T-helper 17 cell (primary cell): ENCODE measurements around the gene HSPA4L. TPM values are rescaled to one million over a fixed set of nuclear protein-coding genes. Genes with fewer than 3 reads are reported as not detected.
A peak's percentile ranks its signal among the peaks of the same experiment; 100 is the strongest.

Experiments
- ATAC-seq: fragments of 150-1000 bp; cut with Tn5 transposase; 2 replicates; pipeline ENCODE4 v1.10.0; 2021; ENCODE audit warnings: mild to moderate bottlenecking, moderate library complexity
- DNase-seq, 3 donors: peaks; one replicate each; pipeline versions ENCODE4 v3.0.0 to v3.0.0-alpha.2; 2020 to 2021
- H3K9me3 ChIP-seq: one replicate; pipeline ENCODE4 v1.7.0; 2013; ENCODE audit warnings: low read length, mild to moderate bottlenecking; ENCODE audit not compliant: control insufficient read depth, poor library complexity, severe bottlenecking
- H3K27ac Mint-ChIP-seq: one replicate; pipeline ENCODE4 v1.8.0; 2022; ENCODE audit warnings: mild to moderate bottlenecking, moderate library complexity, mixed read lengths
- H3K27me3 Mint-ChIP-seq: one replicate; pipeline ENCODE4 v1.8.0; 2022; ENCODE audit warnings: mixed read lengths
- H3K36me3 Mint-ChIP-seq: one replicate; pipeline ENCODE4 v1.8.0; 2022; ENCODE audit warnings: low read depth, mixed read lengths
- H3K4me1 Mint-ChIP-seq: one replicate; pipeline ENCODE4 v1.8.0; 2022; ENCODE audit warnings: mild to moderate bottlenecking, mixed read lengths
- H3K4me3 Mint-ChIP-seq: one replicate; pipeline ENCODE4 v1.8.0; 2022; ENCODE audit warnings: mild to moderate bottlenecking, moderate library complexity, mixed read lengths
- total RNA-seq, 4 donors: library from RNA in 2 of 4; stranded (reverse) in 2 of 4; gene quantifications; one replicate each; pipeline ENCODE4 v1.2.3 and lab custom pipeline; 2022 to 2026

Gene HSPA4L
- total RNA-seq, 2 donors from 2014 or later = not detected

DNA sequence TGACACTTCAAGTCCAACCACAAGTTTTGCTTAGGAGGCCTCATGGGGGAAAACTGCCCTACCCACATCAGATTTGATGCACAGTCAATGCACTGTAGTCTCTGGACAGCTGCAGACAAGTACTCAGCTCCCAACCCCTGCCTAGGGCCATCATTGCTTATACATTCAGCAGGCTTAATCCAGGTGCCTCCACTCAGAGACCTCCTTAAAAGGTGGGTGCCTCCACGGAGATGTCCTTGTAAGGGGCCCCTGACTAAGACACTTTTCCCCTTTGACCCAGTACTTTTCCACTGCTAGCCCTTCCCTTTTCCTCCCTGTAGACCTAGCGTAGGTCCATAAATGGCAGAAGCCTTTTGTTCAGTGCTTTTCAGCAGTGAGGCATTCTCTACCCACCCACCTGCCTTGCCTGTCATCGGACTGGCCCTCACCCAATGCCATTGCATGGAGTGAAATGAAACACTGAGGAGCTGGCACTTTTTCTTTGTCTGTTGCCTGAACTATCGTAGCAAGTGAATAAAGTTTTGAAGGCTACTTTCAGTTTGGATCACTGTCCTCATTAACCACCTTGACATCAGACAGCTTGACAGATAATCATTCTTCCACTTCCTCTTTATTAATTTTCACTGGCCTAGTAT lies 74.8 kb downstream of the HSPA4L start:
- no peaks in the 10 kb centered on the region for H3K9me3 ChIP-seq
- Mint-ChIP-seq H3K27me3 (no peaks in the 10 kb centered on the region), H3K4me3 (no peak overlapping the region), H3K4me1 (no peaks in the 10 kb centered on the region), H3K36me3 (peaks cover 6% of the 10 kb centered on the region), H3K27ac (no peak overlapping the region)
- DNase-seq = no peak
- ATAC-seq = no peak

DNA sequence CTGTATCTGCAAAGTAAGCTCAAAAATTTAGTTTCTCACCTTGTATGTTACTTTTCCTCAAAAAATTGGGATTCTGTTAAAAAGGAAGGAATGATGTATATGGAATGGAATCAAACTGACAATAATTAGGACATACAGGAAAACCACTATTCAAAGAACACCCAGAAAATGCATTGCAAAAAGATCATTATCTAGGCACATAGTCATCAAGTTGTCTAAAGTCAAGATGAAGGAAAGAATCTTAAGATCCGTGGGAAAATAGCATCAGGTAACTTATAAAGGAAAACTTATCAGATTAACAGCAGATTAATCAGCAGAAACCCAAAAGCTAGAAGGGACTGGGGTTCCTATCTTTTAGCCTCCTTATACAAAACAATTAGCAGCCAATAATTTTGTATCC lies 75.5 kb downstream of the HSPA4L start:
- no peaks in the 10 kb centered on the region for H3K9me3 ChIP-seq
- no peak for DNase-seq
- Mint-ChIP-seq H3K4me3 (no peak overlapping the region), H3K27ac (no peak overlapping the region), H3K4me1 (no peaks in the 10 kb centered on the region), H3K27me3 (no peaks in the 10 kb centered on the region), H3K36me3 (peaks cover 6% of the 10 kb centered on the region)
- no peak for ATAC-seq

DNA sequence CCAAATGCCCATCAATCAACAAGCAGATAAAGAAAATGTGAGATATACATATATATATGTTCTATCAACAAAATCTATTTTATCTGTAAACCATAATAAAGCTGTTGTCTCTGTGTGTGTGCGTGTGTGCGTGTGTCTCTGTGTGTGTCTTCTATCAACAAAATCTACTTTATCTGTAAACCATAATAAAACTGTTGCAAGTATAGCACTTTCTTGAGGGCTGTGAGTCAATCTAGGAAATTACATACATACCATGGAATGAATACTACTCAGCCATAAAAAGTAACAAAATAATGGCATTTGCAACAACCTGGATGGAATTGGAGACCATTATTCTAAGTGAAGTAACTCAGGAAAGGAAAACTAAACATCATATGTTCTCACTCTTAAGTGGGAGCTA lies 86.1 kb downstream of the HSPA4L start:
- no peak overlapping the region for H3K27ac Mint-ChIP-seq
- H3K4me1 Mint-ChIP-seq = no peaks in the 10 kb centered on the region
- H3K27me3 Mint-ChIP-seq = no peaks in the 10 kb centered on the region
- no peaks in the 10 kb centered on the region for H3K9me3 ChIP-seq
- peaks cover 2% of the 10 kb centered on the region for H3K36me3 Mint-ChIP-seq
- ATAC-seq = no peak
- DNase-seq = no peak
- no peak overlapping the region for H3K4me3 Mint-ChIP-seq

DNA sequence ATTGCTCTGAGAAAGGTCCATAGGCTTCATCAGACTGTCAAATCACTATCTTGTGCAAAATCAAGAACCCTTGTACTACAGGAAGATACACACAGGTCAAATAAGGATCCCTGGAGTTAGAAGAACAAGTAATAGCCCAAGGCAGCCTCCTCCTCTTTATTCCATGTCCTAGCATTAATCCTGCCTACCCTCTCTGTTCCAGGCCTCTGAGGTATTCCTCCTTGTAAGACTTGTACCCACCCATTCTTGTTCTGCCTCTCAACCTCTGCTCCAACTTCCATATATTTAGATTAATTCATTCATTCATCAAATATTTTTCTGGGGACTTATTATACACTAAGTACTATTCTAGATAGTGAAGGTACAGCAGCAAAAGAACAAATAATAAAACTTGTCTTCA lies 88.2 kb downstream of the HSPA4L start:
- H3K36me3 Mint-ChIP-seq = no peaks in the 10 kb centered on the region
- H3K4me1 Mint-ChIP-seq = no peaks in the 10 kb centered on the region
- no peak for ATAC-seq
- no peaks in the 10 kb centered on the region for H3K27me3 Mint-ChIP-seq
- H3K27ac Mint-ChIP-seq = no peak overlapping the region
- H3K4me3 Mint-ChIP-seq = no peak overlapping the region
- no peaks in the 10 kb centered on the region for H3K9me3 ChIP-seq
- DNase-seq = no peak

DNA sequence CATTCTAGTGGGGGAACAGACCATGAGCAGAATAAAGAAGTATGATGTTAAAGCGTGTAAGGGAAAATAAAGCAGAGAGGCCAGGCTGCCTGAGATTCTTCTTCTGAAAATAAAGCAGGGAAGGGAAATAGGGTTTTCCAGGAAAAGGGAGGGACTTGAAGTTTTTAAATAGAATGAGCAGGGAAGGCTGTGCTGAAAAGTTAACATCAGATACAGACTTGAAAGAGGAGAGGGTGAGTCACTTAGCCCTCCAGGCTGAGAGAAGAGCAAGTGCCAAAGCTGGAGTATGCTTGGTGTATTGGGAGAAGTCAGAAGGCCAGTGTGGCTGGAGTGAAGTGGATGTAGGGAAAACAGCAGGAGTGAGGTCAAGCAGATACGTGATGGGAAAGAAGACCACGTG lies 88.6 kb downstream of the HSPA4L start:
- DNase-seq (no peak), ATAC-seq (no peak)
- no peaks in the 10 kb centered on the region for H3K9me3 ChIP-seq
- Mint-ChIP-seq H3K4me3 (no peak overlapping the region), H3K27me3 (no peaks in the 10 kb centered on the region), H3K27ac (no peak overlapping the region), H3K36me3 (no peaks in the 10 kb centered on the region), H3K4me1 (no peaks in the 10 kb centered on the region)

DNA sequence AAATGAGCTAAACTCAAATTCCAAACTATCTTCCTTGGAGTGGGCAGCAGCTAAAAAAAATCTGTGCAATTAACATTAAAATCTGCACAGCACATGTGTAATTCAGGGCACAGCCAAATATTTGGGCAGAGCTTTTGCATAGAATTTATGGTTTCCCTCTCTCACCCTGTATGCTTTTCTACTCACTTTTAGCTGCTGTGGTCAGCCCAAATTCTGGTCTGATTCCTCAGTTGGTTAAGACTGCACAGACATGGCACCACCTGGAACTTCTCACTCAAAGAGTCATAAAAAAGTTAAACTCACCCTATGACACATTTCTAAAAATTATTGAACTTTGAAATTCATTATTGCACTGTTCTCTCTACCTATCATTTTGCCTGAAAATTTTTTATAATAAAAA lies 93.7 kb downstream of the HSPA4L start:
- H3K27ac Mint-ChIP-seq = no peak overlapping the region
- H3K27me3 Mint-ChIP-seq = no peaks in the 10 kb centered on the region
- peaks cover 2% of the 10 kb centered on the region for H3K36me3 Mint-ChIP-seq
- no peaks in the 10 kb centered on the region for H3K9me3 ChIP-seq
- no peak for DNase-seq
- no peak for ATAC-seq
- H3K4me3 Mint-ChIP-seq = no peak overlapping the region
- peaks cover 10% of the 10 kb centered on the region for H3K4me1 Mint-ChIP-seq

DNA sequence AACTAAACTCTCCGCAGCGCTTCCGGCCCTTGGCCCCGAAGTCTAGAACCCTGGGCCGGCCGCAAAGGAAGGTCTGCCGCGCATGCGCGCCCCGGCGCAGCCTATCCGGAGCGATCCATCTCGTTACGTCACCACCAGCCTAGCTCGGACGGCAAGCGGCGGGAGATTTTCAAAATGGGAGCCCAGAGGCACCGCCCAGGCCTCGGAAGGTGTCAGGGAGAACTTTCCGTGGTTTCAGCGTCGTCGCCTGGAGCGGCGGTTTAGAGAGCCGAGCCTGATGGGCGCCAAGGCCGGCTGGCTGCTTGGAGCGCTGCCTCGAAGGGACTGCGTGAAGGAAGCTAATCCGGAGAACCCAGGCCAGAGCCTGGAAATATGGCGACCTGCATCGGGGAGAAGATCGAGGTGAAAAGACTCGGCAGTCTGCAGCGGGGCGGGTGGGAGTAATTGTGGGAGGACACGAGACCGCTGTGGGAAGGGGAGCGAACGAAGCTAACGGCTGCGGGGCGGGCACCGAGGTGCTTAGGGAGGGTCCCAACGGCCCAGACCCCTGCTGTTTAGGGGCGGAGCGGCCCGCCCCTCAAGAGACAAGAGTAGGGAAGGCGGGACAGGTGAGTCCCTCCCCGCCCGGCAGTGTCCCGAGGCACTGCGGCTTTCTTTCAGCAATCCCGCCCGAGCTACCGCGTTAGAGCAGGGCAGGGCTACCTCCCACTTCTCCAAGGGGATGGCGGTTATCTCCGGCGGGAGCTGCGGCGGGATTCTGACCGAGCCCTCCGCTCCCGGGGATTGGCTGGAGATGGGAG lies 98.8 kb downstream of the HSPA4L start, which contains the start of gene PLK4:
Gene PLK4 (plus strand): TSS at position 131 of the 800 bp plus-strand sequence. CDS start 242 bp downstream, at position 373.
- peaks cover 18% of the 10 kb centered on the region for H3K4me1 Mint-ChIP-seq
- no peaks in the 10 kb centered on the region for H3K27me3 Mint-ChIP-seq
- H3K4me3 Mint-ChIP-seq = peak within 1 kb of the TSS; percentile 99
- peak within 1 kb of the TSS; percentile 98 for H3K27ac Mint-ChIP-seq
- peak; percentile 95 for ATAC-seq
- peaks cover 4% of the 10 kb centered on the region for H3K36me3 Mint-ChIP-seq
- DNase-seq = peak; percentile 80 to 90 (median 84)
- H3K9me3 ChIP-seq = no peaks in the 10 kb centered on the region

DNA sequence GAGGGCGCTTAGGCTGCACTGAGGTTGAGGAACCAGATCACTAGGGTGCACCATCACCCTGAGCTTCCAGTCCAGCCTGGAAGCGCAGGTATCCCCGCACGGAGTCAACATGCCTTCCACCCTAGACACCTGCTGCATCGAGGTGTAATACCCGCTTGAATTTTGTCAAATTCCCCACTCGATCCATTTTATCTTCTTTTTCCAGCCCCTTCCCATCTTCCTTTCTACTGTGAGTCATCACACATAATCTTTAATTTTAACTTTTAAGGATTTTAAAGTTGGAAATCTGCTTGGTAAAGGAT lies 99.4 kb downstream of the HSPA4L start:
- Mint-ChIP-seq H3K27ac (peak overlapping the region; percentile 98), H3K27me3 (no peaks in the 10 kb centered on the region), H3K4me1 (peaks cover 22% of the 10 kb centered on the region), H3K4me3 (peak overlapping the region; percentile 99), H3K36me3 (peaks cover 4% of the 10 kb centered on the region)
- no peaks in the 10 kb centered on the region for H3K9me3 ChIP-seq
- no peak for ATAC-seq
- no peak for DNase-seq

DNA sequence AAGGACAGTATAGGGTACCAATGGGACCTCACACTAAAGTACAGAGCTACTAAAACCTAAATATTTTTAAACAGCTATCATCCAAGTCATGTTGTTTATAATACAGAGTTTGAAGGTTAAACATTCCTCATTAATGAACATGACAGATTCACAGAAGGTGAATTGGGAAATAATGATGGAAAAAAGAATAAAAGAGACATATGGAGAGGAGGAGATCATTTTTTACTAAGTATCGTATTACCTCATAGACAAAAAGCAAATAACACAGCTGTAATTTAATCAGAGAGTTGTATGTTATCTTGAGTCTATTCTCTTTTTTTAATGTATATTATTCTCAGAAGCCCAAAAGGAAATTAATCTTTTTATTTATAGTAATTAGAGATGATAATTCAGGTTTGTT lies 106.4 kb downstream of the HSPA4L start:
- Mint-ChIP-seq H3K27ac (no peak overlapping the region), H3K4me3 (no peak overlapping the region), H3K36me3 (peaks cover 4% of the 10 kb centered on the region), H3K27me3 (no peaks in the 10 kb centered on the region), H3K4me1 (peaks cover 9% of the 10 kb centered on the region)
- H3K9me3 ChIP-seq = no peaks in the 10 kb centered on the region
- DNase-seq (no peak), ATAC-seq (no peak)

DNA sequence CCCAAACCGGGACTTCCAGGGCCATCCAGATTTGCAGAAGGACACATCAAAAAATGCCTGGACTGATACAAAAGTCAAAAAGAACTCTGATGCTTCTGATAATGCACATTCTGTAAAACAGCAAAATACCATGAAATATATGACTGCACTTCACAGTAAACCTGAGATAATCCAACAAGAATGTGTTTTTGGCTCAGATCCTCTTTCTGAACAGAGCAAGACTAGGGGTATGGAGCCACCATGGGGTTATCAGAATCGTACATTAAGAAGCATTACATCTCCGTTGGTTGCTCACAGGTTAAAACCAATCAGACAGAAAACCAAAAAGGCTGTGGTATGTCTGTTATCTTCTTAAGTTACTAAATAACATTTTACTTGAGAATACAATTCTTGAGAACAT lies 107.8 kb downstream of the HSPA4L start:
- peaks cover 9% of the 10 kb centered on the region for H3K4me1 Mint-ChIP-seq

More for the DNA sequence above, 107.8 kb downstream of the HSPA4L start:
- DNase-seq (no peak), ATAC-seq (no peak)
- peaks cover 6% of the 10 kb centered on the region for H3K36me3 Mint-ChIP-seq
- H3K9me3 ChIP-seq = no peaks in the 10 kb centered on the region
- H3K27ac Mint-ChIP-seq = no peak overlapping the region
- no peaks in the 10 kb centered on the region for H3K27me3 Mint-ChIP-seq
- H3K4me3 Mint-ChIP-seq = no peak overlapping the region

Other genes starting within 250 kb of the HSPA4L start
- gene INTU, start 149.4 kb upstream of the HSPA4L start, total RNA-seq = under 1 TPM in 1 of 2 donors, not detected in 1; 0.08 TPM
- gene SLC25A31, start 51.9 kb upstream of the HSPA4L start, total RNA-seq = not detected
- 1 to 10 TPM; 2.8 to 6.1 TPM for gene PLK4, start 98.6 kb downstream of the HSPA4L start, total RNA-seq
- 10 to 100 TPM; 22.5 to 27.8 TPM for gene MFSD8, start 182.9 kb downstream of the HSPA4L start, total RNA-seq
- gene ABHD18, start 183.1 kb downstream of the HSPA4L start, total RNA-seq = 10 to 100 TPM; 20.3 to 22.5 TPM